ENCODE measurements around the gene ZBTB20.

ZBTB20 gene

DNA sequence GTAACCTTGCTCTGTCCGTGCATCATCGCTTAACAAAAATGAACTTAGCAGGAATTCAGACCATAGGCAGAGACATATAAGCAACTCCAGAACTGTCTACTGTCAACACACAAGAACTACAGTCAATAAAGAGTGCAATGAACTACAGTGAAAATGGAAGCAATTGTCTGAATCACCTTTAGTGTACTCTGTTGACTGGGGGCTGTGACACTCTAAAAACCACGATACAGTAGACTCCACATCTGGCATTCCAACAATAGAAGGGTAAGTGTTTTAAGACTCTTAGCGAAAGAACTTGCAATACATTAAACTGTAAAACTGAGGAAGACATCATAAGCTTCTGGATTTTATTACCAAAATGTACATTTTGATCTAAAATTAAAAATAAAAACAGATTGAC is 347.3 kb downstream of the ZBTB20 start:
- no peaks in the 10 kb centered on the region for H3K27me3 ChIP-seq (ENCODE audit: insufficient read depth, low read length, poor library complexity)
- no peak overlapping the region for H3K4me2 ChIP-seq (ENCODE audit: insufficient read depth, low read length)
- H3K4me3 ChIP-seq (ENCODE audit: low read depth in 1 of 2, low read length in 2 of 2), result no peak overlapping the region
- ATAC-seq (ENCODE audit: insufficient read depth, low read depth) (peak; percentile 76), DNase-seq (no peak)
- no peaks in the 10 kb centered on the region for H3K4me1 ChIP-seq (ENCODE audit: insufficient read depth, low read length)
- H3K9ac ChIP-seq (ENCODE audit: low read depth, low read length), result no peak overlapping the region
- TF ChIP-seq CTCF (IDR thresholded peaks at IDR 0.05; ENCODE audit: borderline replicate concordance, extremely low read depth, low read length, poor library complexity, severe bottlenecking) (no peak), EZH2 (IDR thresholded peaks at IDR 0.05; ENCODE audit: borderline replicate concordance, low read depth, low read length, severe bottlenecking) (no peak)
- no peaks in the 10 kb centered on the region for H3K36me3 ChIP-seq (ENCODE audit: insufficient read depth, low read length)
- no peak overlapping the region for H3K27ac ChIP-seq (ENCODE audit: low read length)
- H2AFZ ChIP-seq (ENCODE audit: low read depth, low read length), result no peak overlapping the region
- no peaks in the 10 kb centered on the region for H3K9me3 ChIP-seq (ENCODE audit: insufficient read depth, low read length, severe bottlenecking)
- no peaks in the 10 kb centered on the region for H4K20me1 ChIP-seq (ENCODE audit: insufficient read depth, low read length)
- H3K79me2 ChIP-seq (ENCODE audit: insufficient read depth, low read length), result no peaks in the 10 kb centered on the region

GRCh38 chr3:114796796-114797195 is 350.3 kb downstream of the ZBTB20 start:
- Histone ChIP-seq H3K4me2 (ENCODE audit: insufficient read depth, low read length) (no peak overlapping the region), H2AFZ (ENCODE audit: low read depth, low read length) (no peak overlapping the region), H3K36me3 (ENCODE audit: insufficient read depth, low read length) (no peaks in the 10 kb centered on the region), H3K79me2 (ENCODE audit: insufficient read depth, low read length) (no peaks in the 10 kb centered on the region), H3K4me3 (ENCODE audit: low read depth in 1 of 2, low read length in 2 of 2) (no peak overlapping the region), H3K9me3 (ENCODE audit: insufficient read depth, low read length, severe bottlenecking) (no peaks in the 10 kb centered on the region), H3K9ac (ENCODE audit: low read depth, low read length) (no peak overlapping the region), H3K27me3 (ENCODE audit: insufficient read depth, low read length, poor library complexity) (no peaks in the 10 kb centered on the region), H3K4me1 (ENCODE audit: insufficient read depth, low read length) (no peaks in the 10 kb centered on the region), H4K20me1 (ENCODE audit: insufficient read depth, low read length) (no peaks in the 10 kb centered on the region), H3K27ac (ENCODE audit: low read length) (no peak overlapping the region)
- DNase-seq (no peak), ATAC-seq (ENCODE audit: insufficient read depth, low read depth) (no peak)
- no peak for TF ChIP-seq EZH2 (IDR thresholded peaks at IDR 0.05; ENCODE audit: borderline replicate concordance, low read depth, low read length, severe bottlenecking)
- TF ChIP-seq CTCF (IDR thresholded peaks at IDR 0.05; ENCODE audit: borderline replicate concordance, extremely low read depth, low read length, poor library complexity, severe bottlenecking), result no peak

DNA sequence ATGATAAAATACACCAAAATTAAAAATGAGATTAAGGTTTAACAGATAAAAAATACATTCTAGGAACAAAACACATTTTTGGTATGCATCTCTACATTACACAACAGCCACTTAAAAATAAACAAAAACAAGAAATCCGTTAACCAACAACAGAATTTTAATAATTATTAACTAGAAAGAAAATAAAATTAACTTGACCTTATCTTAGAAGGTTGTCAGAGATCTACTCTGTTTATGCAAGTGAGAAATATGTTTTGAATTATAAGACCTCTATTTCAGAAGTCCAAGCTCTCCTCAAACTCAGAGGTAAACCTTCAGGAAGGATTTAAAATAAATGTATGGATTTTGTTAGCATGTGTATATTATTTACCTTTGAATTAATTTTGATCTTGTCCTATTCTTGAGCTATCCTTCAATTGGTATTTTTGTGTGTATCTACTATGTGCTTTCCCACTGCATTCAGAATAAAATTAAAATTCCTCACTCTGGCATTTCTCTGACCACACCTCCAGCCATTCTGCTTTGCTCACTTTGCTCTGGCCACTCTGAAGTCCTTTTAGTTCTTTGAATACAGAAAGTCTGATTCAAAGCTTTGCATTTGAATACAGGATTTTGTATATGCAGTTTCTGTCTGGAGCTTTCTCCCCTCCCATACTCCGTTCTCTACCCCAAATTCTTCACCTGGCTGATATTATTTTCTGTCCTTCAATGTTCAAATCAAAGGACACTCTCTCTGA is 352.0 kb downstream of the ZBTB20 start:
- no peaks in the 10 kb centered on the region for H3K36me3 ChIP-seq (ENCODE audit: insufficient read depth, low read length)
- ATAC-seq (ENCODE audit: insufficient read depth, low read depth) (no peak), DNase-seq (no peak)
- no peaks in the 10 kb centered on the region for H3K4me1 ChIP-seq (ENCODE audit: insufficient read depth, low read length)
- H3K27me3 ChIP-seq (ENCODE audit: insufficient read depth, low read length, poor library complexity), result no peaks in the 10 kb centered on the region
- no peak overlapping the region for H3K27ac ChIP-seq (ENCODE audit: low read length)
- H3K9ac ChIP-seq (ENCODE audit: low read depth, low read length), result no peak overlapping the region
- no peaks in the 10 kb centered on the region for H3K79me2 ChIP-seq (ENCODE audit: insufficient read depth, low read length)
- H3K4me2 ChIP-seq (ENCODE audit: insufficient read depth, low read length), result no peak overlapping the region
- no peak overlapping the region for H3K4me3 ChIP-seq (ENCODE audit: low read depth in 1 of 2, low read length in 2 of 2)
- TF ChIP-seq CTCF (IDR thresholded peaks at IDR 0.05; ENCODE audit: borderline replicate concordance, extremely low read depth, low read length, poor library complexity, severe bottlenecking), result no peak
- TF ChIP-seq EZH2 (IDR thresholded peaks at IDR 0.05; ENCODE audit: borderline replicate concordance, low read depth, low read length, severe bottlenecking), result no peak
- H4K20me1 ChIP-seq (ENCODE audit: insufficient read depth, low read length), result no peaks in the 10 kb centered on the region
- no peaks in the 10 kb centered on the region for H3K9me3 ChIP-seq (ENCODE audit: insufficient read depth, low read length, severe bottlenecking)
- no peak overlapping the region for H2AFZ ChIP-seq (ENCODE audit: low read depth, low read length)

All from DND-41 (cell line).